OCI-LY7 (cell line): ENCODE results near the gene TLCD1.

Experiments used
- EZH2phosphoT487 ChIP-seq: fragments of 200-600 bp; sonication (generic); IDR thresholded peaks from 2 replicates; pipeline ENCODE4 v1.6.1; 2018; ENCODE audit warnings: low read depth, borderline replicate concordance, mild to moderate bottlenecking, mixed run types, antibody characterized with exemption, low read length, moderate library complexity, mixed read lengths
- TF ChIP-seq, protein P1 (sequence below): fragments of 200-600 bp; sonication (generic); conservative IDR thresholded peaks from 2 replicates; pipeline ENCODE4 v1.5.1; 2014; ENCODE audit warnings: mild to moderate bottlenecking, antibody characterized with exemption, low read length, moderate library complexity, mixed read lengths

DNA sequence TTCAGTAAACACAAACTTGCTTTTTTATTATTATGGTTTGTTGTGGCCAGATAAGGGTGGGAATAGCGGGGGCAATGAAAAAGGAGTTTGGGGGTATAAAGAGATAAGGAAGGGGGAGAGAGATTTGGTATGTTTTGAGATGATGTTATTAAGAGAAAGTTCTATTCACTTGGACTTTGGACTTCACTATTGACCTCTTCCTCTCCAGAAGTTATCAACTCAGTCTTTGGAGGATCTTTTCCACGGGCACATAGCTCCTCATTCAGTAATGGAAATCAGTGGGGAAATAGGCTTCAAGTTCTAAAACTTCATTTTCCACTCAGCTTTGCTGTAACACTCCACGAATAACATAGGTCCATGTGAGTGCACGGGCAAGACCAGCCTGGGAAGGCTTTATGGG, 37.6 kb downstream of the TLCD1 start:
- TF ChIP-seq, protein P1, sequence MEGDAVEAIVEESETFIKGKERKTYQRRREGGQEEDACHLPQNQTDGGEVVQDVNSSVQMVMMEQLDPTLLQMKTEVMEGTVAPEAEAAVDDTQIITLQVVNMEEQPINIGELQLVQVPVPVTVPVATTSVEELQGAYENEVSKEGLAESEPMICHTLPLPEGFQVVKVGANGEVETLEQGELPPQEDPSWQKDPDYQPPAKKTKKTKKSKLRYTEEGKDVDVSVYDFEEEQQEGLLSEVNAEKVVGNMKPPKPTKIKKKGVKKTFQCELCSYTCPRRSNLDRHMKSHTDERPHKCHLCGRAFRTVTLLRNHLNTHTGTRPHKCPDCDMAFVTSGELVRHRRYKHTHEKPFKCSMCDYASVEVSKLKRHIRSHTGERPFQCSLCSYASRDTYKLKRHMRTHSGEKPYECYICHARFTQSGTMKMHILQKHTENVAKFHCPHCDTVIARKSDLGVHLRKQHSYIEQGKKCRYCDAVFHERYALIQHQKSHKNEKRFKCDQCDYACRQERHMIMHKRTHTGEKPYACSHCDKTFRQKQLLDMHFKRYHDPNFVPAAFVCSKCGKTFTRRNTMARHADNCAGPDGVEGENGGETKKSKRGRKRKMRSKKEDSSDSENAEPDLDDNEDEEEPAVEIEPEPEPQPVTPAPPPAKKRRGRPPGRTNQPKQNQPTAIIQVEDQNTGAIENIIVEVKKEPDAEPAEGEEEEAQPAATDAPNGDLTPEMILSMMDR, result no peak
- no peak for TF ChIP-seq EZH2phosphoT487
